Posterior vena cava (tissue), 2 donors: ENCODE data around the gene PNKD. TPM values are rescaled to one million over a fixed set of nuclear protein-coding genes. Genes with fewer than 3 reads are reported as not detected.

Experiments
- DNase-seq: peaks from one replicate; pipeline ENCODE4 v3.0.0-alpha.2; 2020; ENCODE audit warnings: low spot score
- intact Hi-C, 2 donors: fragments of 100-400 bp; cut with DNase I; formaldehyde crosslinking; loops; one replicate each; pipeline versions ENCODE4 v1.14.1 to v1.14.2; 2022 to 2023
- total RNA-seq, 2 donors: library from RNA; stranded (reverse); fragmentation: NEBNext Ultra II Directional; extraction: Animal tissue kit (Norgen Biotek cat#: 25700); gene quantifications; one replicate each; pipeline ENCODE4 v1.2.1, GENCODE V29; 2021
- donor health status: DM: yes; HTN: yes; CAD: no.
- donor health status: DM: yes; HTN: yes; CAD: no.

PNKD gene
- total RNA-seq, 2 donors from 2014 or later, result 29.8 to 45.3 TPM

GRCh38 chr2:218327451-218328210, 57.3 kb downstream of the PNKD start:
- intact Hi-C loops, result no loop called here
- no peak for DNase-seq

- intact Hi-C loops, result no loop called here
- DNase-seq, result no peak
Observed at GRCh38 chr2:218328294-218328693, 58.0 kb downstream of the PNKD start.

GRCh38 chr2:218329027-218329825, 58.9 kb downstream of the PNKD start:
- intact Hi-C loops, result no loop called here
- no peak for DNase-seq

- peak; percentile 54 for DNase-seq
- intact Hi-C loops, result no loop called here
Observed at GRCh38 chr2:218329826-218330593, 59.7 kb downstream of the PNKD start.

GRCh38 chr2:218331745-218332144, 61.4 kb downstream of the PNKD start:
- intact Hi-C loops, result no loop called here
- DNase-seq, result peak; percentile 58

GRCh38 chr2:218332288-218332687, 62.0 kb downstream of the PNKD start:
- DNase-seq, result peak; percentile 79
- intact Hi-C loops, result no loop called here

- DNase-seq, result peak; percentile 78
- intact Hi-C loops, result no loop called here
Observed at GRCh38 chr2:218332920-218333645, 62.8 kb downstream of the PNKD start.

- DNase-seq, result peak; percentile 38
- intact Hi-C loops, result no loop called here
Observed at GRCh38 chr2:218334531-218334930, 64.2 kb downstream of the PNKD start.

GRCh38 chr2:218340656-218341055, 70.3 kb downstream of the PNKD start:
- no peak for DNase-seq
- intact Hi-C loops, result no loop called here

- intact Hi-C loops, result no loop called here
- DNase-seq, result no peak
Observed at GRCh38 chr2:218341381-218341780, 71.1 kb downstream of the PNKD start.

- intact Hi-C loops, result no loop called here
- DNase-seq, result no peak
Observed at GRCh38 chr2:218342837-218343236, 72.5 kb downstream of the PNKD start.

- no peak for DNase-seq
- intact Hi-C loops, result no loop called here
Observed at GRCh38 chr2:218343591-218343990, 73.3 kb downstream of the PNKD start.

GRCh38 chr2:218344090-218344754, 73.9 kb downstream of the PNKD start:
- intact Hi-C loops, result no loop called here
- DNase-seq, result peak; percentile 67

- DNase-seq, result peak; percentile 75
- intact Hi-C loops, result no loop called here
Observed at GRCh38 chr2:218344755-218345417, 74.6 kb downstream of the PNKD start.

- peak; percentile 43 for DNase-seq
- intact Hi-C loops, result no loop called here
Observed at GRCh38 chr2:218345491-218346236, 75.3 kb downstream of the PNKD start.

- intact Hi-C loops, result no loop called here
- no peak for DNase-seq
Observed at GRCh38 chr2:218347172-218347571, 76.9 kb downstream of the PNKD start.

GRCh38 chr2:218354045-218354444, 83.7 kb downstream of the PNKD start:
- intact Hi-C loops, result no loop called here
- DNase-seq, result peak; percentile 13
